ENCODE results near the gene CD244. TPM values are rescaled to one million over a fixed set of nuclear protein-coding genes. Genes with fewer than 3 reads are reported as not detected.
A peak's percentile ranks its signal among the peaks of the same experiment; 100 is the strongest.

CD244 gene
- total RNA-seq, 2 experiments from 2014 or later, result 2.0 to 2.3 TPM

DNA sequence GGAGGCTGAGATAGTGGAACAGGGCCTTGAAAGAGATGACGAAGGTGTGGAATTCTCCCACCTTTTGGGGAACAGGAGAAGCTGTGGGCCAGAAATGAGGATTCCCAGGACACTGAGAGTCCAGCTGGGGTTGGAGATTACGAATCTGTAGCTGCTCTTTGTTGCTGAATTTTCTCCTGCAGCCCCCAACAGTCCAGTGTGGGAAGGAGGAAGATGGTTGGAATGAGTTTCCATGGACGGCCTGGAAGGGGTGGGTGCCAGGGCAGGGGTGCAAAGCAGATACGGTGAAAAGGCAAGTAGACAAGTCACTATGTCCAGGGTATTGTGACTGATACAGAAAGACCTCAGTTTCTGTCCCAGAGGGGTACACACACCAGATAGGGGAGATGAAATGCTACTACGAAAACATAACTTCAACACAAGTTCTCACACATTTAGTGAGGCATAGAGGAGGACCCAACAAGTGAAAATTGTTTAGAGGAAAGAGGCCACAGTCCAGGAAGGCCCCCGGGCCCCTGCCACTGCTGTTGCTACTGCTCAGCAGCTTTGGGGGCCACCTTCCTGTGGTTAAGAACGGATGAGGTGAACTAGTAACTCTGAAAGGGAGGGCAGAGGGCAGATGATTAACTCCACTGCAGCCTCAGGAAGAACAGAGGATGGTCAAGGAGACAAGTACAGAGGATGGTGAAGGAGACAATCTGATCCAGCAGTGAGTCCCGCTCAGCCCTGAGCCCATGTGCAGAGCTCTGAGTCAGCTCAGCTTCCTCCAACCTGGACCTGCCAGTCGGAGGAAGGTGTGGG lies 7.3 kb downstream of the CD244 start:
- Mint-ChIP-seq H3K36me3 (ENCODE audit: low read depth) (no peaks in the 10 kb centered on the region), H3K4me1 (no peaks in the 10 kb centered on the region), H3K9me3 (no peaks in the 10 kb centered on the region), H3K4me3 (no peak overlapping the region), H3K27ac (no peak overlapping the region), H3K27me3 (no peaks in the 10 kb centered on the region)
- ChIA-PET POLR2A (interaction anchor here (1.1 to 2.0 kb wide), 2 partner anchors 11 to 18 kb away, joined by 3 to 9 read pairs; no protein-coding TSS in a partner anchor), CTCF (interaction anchor here (0.9 to 1.6 kb wide), 7 partner anchors 18 to 135 kb away, joined by 3 to 6 read pairs (median 4); no protein-coding TSS in a partner anchor)
- no peak for DNase-seq

DNA sequence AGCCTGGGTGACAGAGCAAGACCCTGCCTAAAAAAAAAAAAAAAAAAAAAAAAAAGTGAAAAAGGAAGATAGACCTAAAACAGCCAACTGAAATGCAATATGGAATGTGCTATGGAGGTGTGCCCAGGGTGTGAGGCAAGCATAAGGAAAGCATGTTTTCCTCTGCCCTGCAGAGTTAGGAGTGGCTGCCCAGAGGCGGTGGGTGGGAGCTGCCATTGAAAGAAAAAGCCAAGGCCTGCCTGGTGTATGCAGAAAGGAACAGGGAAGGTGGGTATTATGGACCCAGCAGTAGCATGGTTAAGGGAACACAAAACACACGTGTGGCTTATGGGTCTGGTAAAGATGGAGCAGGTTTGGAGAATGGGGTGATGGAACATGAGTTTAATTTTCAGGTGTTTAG lies 8.9 kb downstream of the CD244 start:
- POLR2A ChIA-PET, result no interaction called here
- Mint-ChIP-seq H3K4me3 (no peak overlapping the region), H3K9me3 (no peaks in the 10 kb centered on the region), H3K27ac (no peak overlapping the region), H3K27me3 (peaks cover 5% of the 10 kb centered on the region), H3K36me3 (ENCODE audit: low read depth) (no peaks in the 10 kb centered on the region), H3K4me1 (no peaks in the 10 kb centered on the region)
- no peak for DNase-seq
- CTCF ChIA-PET, result interaction anchor here (1.0 to 1.4 kb wide), 2 partner anchors 18 to 24 kb away, joined by 3 read pairs; no protein-coding TSS in a partner anchor

DNA sequence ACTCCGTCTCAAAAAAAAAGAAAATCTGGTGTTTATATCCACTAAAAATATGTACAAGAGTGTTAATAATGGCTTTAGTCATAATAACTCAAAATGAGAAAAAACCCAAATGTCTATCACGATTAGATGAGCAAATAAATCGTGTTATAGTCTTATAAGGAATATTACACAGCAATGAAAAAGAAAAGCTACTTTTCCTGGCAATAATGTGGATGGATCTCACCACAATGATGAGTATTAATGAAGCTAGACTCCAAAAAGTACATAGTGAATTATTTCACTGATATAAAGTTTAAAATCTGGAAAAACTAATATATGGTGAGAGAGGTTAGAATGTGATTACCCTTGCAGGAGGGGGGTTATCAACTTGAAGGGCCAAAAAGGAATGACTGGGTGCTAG lies 9.7 kb downstream of the CD244 start:
- CTCF ChIA-PET, result interaction anchor here (1.0 to 1.4 kb wide), 2 partner anchors 17 to 24 kb away, joined by 3 read pairs; no protein-coding TSS in a partner anchor
- Mint-ChIP-seq H3K4me1 (no peaks in the 10 kb centered on the region), H3K27ac (no peak overlapping the region), H3K9me3 (no peaks in the 10 kb centered on the region), H3K36me3 (ENCODE audit: low read depth) (no peaks in the 10 kb centered on the region), H3K4me3 (no peak overlapping the region), H3K27me3 (peaks cover 10% of the 10 kb centered on the region)
- POLR2A ChIA-PET, result no interaction called here
- no peak for DNase-seq

DNA sequence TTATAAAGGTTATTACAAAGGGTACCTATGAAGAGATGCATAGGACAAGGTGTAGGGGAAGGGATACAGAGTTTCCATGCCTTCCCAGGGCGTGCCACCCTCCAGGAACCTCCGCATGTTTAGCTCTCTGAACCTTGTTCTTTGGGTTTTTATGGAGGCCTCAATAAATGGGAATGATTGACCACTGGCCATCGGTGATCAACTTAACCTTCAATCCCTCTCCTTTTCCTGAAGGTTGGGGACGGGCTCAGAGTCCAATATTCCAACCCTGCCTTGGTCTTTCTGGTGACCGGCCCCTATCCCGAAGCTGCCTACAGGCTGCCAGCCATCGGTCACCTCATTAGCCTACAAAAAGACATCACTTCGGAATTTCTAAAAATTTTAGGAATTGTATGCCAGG lies 11.7 kb downstream of the CD244 start:
- DNase-seq, result no peak
- Mint-ChIP-seq H3K9me3 (no peaks in the 10 kb centered on the region), H3K27me3 (peaks cover 12% of the 10 kb centered on the region), H3K4me3 (no peak overlapping the region), H3K4me1 (no peaks in the 10 kb centered on the region), H3K27ac (no peak overlapping the region), H3K36me3 (ENCODE audit: low read depth) (no peaks in the 10 kb centered on the region)
- ChIA-PET POLR2A (interaction anchor here (1.3 kb wide), 1 partner anchor 14 kb away, joined by 3 read pairs; no protein-coding TSS in a partner anchor), CTCF (interaction anchor here (1.1 to 2.0 kb wide), 3 partner anchors 13 to 15 kb away, joined by 3 to 9 read pairs (median 5); no protein-coding TSS in a partner anchor)

DNA sequence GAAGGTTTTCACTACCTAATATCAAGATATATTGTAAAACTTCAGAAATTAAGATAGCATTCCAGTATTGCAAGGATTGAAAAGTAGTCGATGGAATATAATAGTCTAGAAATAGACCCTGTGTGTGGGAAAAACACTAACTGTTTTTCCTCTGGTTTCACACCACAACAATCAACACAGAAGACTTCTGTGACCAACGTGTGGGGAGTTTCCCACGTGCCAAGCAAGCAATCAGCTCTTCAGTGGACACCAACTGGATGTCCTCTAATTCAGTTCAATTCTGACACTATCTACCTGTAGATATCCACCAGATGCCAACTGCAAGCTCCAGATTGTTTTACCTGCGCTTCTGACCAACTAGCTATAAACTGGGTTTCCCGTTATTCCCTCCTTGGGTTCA lies 12.1 kb downstream of the CD244 start:
- Mint-ChIP-seq H3K4me1 (no peaks in the 10 kb centered on the region), H3K4me3 (no peak overlapping the region), H3K9me3 (no peaks in the 10 kb centered on the region), H3K27me3 (peaks cover 12% of the 10 kb centered on the region), H3K27ac (no peak overlapping the region), H3K36me3 (ENCODE audit: low read depth) (no peaks in the 10 kb centered on the region)
- POLR2A ChIA-PET, result interaction anchor here (1.0 to 1.3 kb wide), 2 partner anchors 14 to 206 kb away, joined by 3 read pairs; no protein-coding TSS in a partner anchor
- CTCF ChIA-PET, result interaction anchor here (1.1 to 2.0 kb wide), 3 partner anchors 12 to 15 kb away, joined by 3 to 9 read pairs (median 5); no protein-coding TSS in a partner anchor
- DNase-seq, result no peak

DNA sequence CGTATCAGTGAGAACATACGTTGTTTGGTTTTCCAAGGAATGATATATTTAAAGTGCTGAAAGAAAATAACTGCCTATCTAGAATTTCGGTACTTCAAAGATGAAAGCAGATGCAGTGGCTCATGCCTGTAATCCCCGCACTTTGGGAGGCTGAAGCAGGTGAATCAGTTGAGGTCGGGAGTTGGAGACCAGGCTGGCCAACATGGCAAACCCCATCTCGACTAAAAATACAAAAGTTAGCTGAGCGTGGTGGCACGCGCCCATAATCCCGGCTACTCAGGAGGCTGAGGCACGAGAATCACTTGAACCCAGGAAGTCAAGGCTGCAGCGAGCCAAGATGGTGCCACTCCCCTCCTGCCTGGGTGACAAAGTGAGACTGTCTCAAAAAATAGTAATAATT lies 16.4 kb downstream of the CD244 start:
- no peak overlapping the region for H3K4me3 Mint-ChIP-seq
- peaks cover 12% of the 10 kb centered on the region for H3K36me3 Mint-ChIP-seq (ENCODE audit: low read depth)
- H3K27me3 Mint-ChIP-seq, result peaks cover 15% of the 10 kb centered on the region
- DNase-seq, result no peak
- ChIA-PET CTCF (interaction anchor here (0.7 to 2.4 kb wide), 4 partner anchors 9 to 493 kb away, joined by 3 to 11 read pairs (median 5); partner anchors contain the start of gene CD244), POLR2A (interaction anchor here (0.8 to 1.0 kb wide), 2 partner anchors 9 to 64 kb away, joined by 3 read pairs; no protein-coding TSS in a partner anchor)
- H3K27ac Mint-ChIP-seq, result no peak overlapping the region
- H3K9me3 Mint-ChIP-seq, result peaks cover 5% of the 10 kb centered on the region
- H3K4me1 Mint-ChIP-seq, result peaks cover 19% of the 10 kb centered on the region

DNA sequence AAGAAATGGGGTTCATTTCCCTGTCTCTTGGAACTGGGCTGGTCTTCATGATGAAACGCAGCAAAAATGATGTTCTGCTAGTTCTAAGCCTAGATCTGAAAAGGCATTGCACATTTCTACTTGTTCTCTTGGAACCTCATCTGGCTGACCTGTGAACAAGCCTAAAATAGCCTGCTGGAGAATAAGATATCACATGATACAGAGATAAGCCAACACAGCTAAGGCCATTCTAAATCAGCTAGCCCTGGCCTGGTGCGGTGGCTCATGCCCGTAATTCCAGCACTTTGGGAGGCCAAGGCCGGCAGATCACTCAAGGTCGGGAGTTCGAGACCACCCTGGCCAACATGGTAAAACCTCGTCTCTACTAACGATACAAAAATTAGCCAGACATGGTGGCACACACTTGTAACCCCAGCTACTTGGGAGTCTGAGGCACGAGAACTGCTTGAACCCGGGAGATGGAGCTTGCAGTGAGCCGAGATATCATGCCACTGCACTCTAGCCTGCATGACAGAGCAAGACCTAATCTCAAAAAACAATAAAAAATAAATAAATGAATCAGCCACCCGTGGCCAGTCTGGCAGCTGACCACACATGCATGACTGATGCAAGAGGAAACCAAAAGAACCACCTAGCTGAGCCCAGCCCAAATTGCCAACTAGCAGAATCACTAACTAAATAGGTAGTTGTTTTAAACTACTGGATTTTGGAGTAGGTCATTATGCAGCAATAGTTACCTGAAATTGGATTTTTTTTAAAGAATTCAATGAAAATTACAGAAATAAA lies 18.0 kb downstream of the CD244 start:
- H3K4me3 Mint-ChIP-seq, result no peak overlapping the region
- ChIA-PET POLR2A (interaction anchor here (0.7 to 0.9 kb wide), 3 partner anchors 9 to 254 kb away, joined by 3 read pairs; partner anchors contain the start of gene KLHDC9), CTCF (interaction anchor here (0.8 to 3.3 kb wide), 6 partner anchors 9 to 107 kb away, joined by 3 to 19 read pairs (median 4); no protein-coding TSS in a partner anchor)
- H3K27ac Mint-ChIP-seq, result peak overlapping the region; percentile 36
- peaks cover 22% of the 10 kb centered on the region for H3K4me1 Mint-ChIP-seq
- peaks cover 5% of the 10 kb centered on the region for H3K9me3 Mint-ChIP-seq
- DNase-seq, result peak; percentile 39
- peaks cover 15% of the 10 kb centered on the region for H3K27me3 Mint-ChIP-seq
- peaks cover 12% of the 10 kb centered on the region for H3K36me3 Mint-ChIP-seq (ENCODE audit: low read depth)

DNA sequence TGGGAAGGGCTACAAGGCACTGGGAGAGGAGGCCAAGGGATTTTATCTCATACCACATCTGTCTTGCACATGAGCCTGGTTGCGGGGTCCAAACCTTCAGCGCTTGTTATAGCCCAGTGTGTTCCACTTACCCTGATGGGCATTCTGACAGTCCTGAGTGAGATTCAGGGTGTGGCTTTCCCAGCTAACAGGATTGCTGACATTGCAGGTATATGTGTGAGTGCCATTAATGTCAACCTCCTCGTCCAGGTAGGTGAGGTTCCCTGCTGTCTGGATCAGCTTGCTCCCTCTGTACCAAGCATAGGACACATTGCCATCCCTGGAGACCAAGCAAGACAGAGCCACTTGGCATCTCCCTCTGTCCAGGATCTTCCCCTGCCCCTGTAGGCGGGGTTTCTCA lies 21.6 kb downstream of the CD244 start:
- ChIA-PET POLR2A (interaction anchor here (1.0 to 2.8 kb wide), 2 partner anchors 21 to 227 kb away, joined by 3 to 9 read pairs; partner anchors contain the start of gene CD244), CTCF (interaction anchor here (1.5 to 8.5 kb wide), 2 partner anchors 22 to 113 kb away, joined by 5 to 300 read pairs; partner anchors contain the start of genes CD244 and ITLN2)
- Mint-ChIP-seq H3K4me1 (peaks cover 54% of the 10 kb centered on the region), H3K27ac (no peak overlapping the region), H3K4me3 (no peak overlapping the region), H3K9me3 (peaks cover 5% of the 10 kb centered on the region), H3K36me3 (ENCODE audit: low read depth) (peaks cover 12% of the 10 kb centered on the region), H3K27me3 (peaks cover 3% of the 10 kb centered on the region)
- no peak for DNase-seq

DNA sequence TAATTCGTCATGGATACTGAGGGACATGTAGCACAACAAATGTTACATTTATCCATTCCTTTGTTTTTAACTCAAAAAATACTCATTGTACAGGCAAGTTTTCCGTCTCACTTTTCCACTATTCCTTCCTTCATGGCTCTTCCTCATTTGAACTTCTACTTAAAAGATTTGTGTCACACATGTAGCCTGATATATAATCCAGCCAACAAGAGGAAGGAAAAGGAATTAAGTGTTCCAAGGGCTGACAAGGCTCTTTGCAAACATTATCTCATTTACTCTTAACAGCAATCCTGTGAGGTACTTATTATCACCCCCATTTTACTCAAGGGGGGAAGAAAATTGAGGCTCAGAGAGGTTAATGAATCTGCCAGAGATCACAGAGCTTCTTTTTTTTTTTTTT lies 22.9 kb downstream of the CD244 start:
- H3K4me3 Mint-ChIP-seq, result no peak overlapping the region
- peaks cover 2% of the 10 kb centered on the region for H3K9me3 Mint-ChIP-seq
- POLR2A ChIA-PET, result interaction anchor here (3.6 kb wide), 1 partner anchor 43 kb away, joined by 46 read pairs; the partner anchor contains the start of gene LY9
- peaks cover 8% of the 10 kb centered on the region for H3K36me3 Mint-ChIP-seq (ENCODE audit: low read depth)
- H3K27me3 Mint-ChIP-seq, result no peaks in the 10 kb centered on the region
- H3K27ac Mint-ChIP-seq, result no peak overlapping the region
- no peak for DNase-seq
- CTCF ChIA-PET, result interaction anchor here (0.5 to 8.5 kb wide), 5 partner anchors 37 to 167 kb away, joined by 3 to 300 read pairs (median 3); partner anchors contain the start of gene ITLN2
- H3K4me1 Mint-ChIP-seq, result peaks cover 59% of the 10 kb centered on the region

DNA sequence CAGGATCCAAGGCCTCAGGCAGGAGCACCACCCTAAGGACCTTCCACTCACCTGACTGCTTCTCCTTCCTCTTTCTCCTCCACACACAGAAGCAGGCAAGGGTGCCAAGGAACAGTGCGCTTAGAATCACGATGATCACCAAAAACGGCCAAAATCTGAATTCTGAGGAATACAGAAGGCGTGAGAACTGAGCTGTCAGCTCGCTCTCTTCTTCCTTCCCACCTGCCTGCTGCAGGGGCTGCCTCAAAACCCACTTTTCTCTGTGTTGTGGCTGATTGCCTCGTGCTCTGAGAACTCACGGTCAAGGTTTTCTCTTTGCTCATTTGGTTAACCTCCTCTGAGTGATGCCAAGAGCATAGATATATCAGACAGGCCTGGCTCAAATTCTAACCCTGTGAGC lies 23.8 kb downstream of the CD244 start:
- Mint-ChIP-seq H3K27ac (peak overlapping the region; percentile 98), H3K4me3 (no peak overlapping the region), H3K36me3 (ENCODE audit: low read depth) (peaks cover under 1% of the 10 kb centered on the region), H3K4me1 (peaks cover 54% of the 10 kb centered on the region), H3K27me3 (no peaks in the 10 kb centered on the region), H3K9me3 (no peaks in the 10 kb centered on the region)
- CTCF ChIA-PET, result interaction anchor here (0.8 to 8.5 kb wide), 8 partner anchors 12 to 154 kb away, joined by 3 to 300 read pairs (median 44); partner anchors contain the start of genes ITLN2 and LY9
- no peak for DNase-seq
- POLR2A ChIA-PET, result interaction anchor here (2.2 to 3.6 kb wide), 3 partner anchors 24 to 71 kb away, joined by 12 to 46 read pairs (median 23); partner anchors contain the start of genes CD244 and LY9

DNA sequence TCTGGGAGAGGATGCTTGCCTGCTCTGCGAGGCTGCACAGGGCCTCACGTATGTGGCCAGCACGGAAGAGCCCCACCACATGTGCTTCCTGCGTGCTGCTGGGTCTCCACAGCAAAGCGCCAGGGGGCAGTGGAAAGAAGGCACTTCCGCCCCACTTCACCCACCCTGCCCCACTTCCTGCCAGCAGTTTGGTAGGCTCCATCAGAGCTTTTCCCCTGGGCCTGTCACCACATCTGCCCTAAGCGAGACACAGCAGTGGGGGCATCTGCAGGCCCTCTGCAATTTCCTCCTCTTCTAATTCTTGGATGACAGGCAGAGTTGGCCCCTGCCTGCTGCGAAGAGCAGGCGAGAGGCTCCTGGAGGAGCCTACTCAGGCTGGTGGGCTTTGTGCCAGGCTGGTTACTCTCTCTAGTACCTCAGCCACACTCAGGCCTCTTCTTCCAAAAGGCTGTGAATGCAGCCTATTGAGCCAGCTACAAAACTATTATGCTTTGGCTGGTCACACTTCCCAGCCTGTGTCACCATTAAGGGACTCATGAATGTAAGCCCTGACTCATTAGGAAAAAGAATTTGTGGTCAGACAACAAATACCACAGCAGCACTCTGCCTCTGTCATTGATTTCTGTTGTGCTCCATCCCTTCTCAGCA lies 25.0 kb downstream of the CD244 start:
- CTCF ChIA-PET, result interaction anchor here (0.7 to 8.5 kb wide), 40 partner anchors 9 to 388 kb away, joined by 3 to 300 read pairs (median 5); partner anchors contain the start of genes CD244, CD48, ITLN1 and ITLN2
- H3K36me3 Mint-ChIP-seq (ENCODE audit: low read depth), result no peaks in the 10 kb centered on the region
- H3K9me3 Mint-ChIP-seq, result no peaks in the 10 kb centered on the region
- DNase-seq, result peak; percentile 92
- H3K4me3 Mint-ChIP-seq, result peak overlapping the region; percentile 52
- POLR2A ChIA-PET, result interaction anchor here (0.8 to 3.6 kb wide), 31 partner anchors 9 to 575 kb away, joined by 3 to 46 read pairs (median 5); partner anchors contain the start of genes ARHGAP30, CD244, CD48 and DCAF8
- peak overlapping the region; percentile 98 for H3K27ac Mint-ChIP-seq
- H3K27me3 Mint-ChIP-seq, result no peaks in the 10 kb centered on the region
- peaks cover 53% of the 10 kb centered on the region for H3K4me1 Mint-ChIP-seq
